ENCODE results near the gene NDUFS6. TPM values are rescaled to one million over a fixed set of nuclear protein-coding genes. Genes with fewer than 3 reads are reported as not detected.

NDUFS6 gene
- total and polyA plus RNA-seq, 2 of the 4 experiments (the other 2 are of a cell fraction) = 10.4 to 69.0 TPM

- ChIA-PET CTCF (interaction anchor here (1.0 kb wide), 1 partner anchor 8 kb away, joined by 3 read pairs; no protein-coding TSS in a partner anchor), POLR2A (ENCODE audit: unreplicated experiment) (no interaction called here)
- H3K9me3 ChIP-seq (ENCODE audit: control insufficient read depth, insufficient read depth, low read length) = peaks cover 2% of the 10 kb centered on the region; the same call in 1 of the 2 replicates
- H3K79me1 ChIP-seq (ENCODE audit: low read depth in 1 of 2, low read length in 2 of 2) = no peaks in the 10 kb centered on the region
- no peaks in the 10 kb centered on the region for H3K36me3 ChIP-seq (ENCODE audit: control insufficient read depth, insufficient read depth, low read length)
- H3K18ac ChIP-seq (ENCODE audit: low read depth, low read length) = no peak overlapping the region
- peaks cover 3% of the 10 kb centered on the region; the same call in 1 of the 2 replicates for H3K4me1 ChIP-seq (ENCODE audit: control insufficient read depth, insufficient read depth, low read length)
- no peak overlapping the region for H3K9ac ChIP-seq (ENCODE audit: low read depth, low read length)
- no peak overlapping the region for H2AFZ ChIP-seq (replicated peaks; ENCODE audit: low read length, poor library complexity)
- TF ChIP-seq CEBPB (IDR thresholded peaks at IDR 0.05; ENCODE audit: low read depth, low read length) (no peak), BHLHE40 (IDR thresholded peaks at IDR 0.05; ENCODE audit: low read depth, low read length) (no peak), CTCF (conservative IDR thresholded peaks at IDR 0.05; ENCODE audit: low read depth, low read length) (no peak), USF2 (IDR thresholded peaks at IDR 0.05; ENCODE audit: low read depth, low read length) (no peak)
- dilution Hi-C loops (cut with HindIII; ENCODE audit: low sequenced_read_pairs, unreplicated experiment) = no loop called here
- no peak overlapping the region for H3K4me3 ChIP-seq (ENCODE audit: insufficient read depth, low read depth, low read length)
- H4K20me1 ChIP-seq (ENCODE audit: insufficient read depth, low read length) = no peaks in the 10 kb centered on the region
- H2AK5ac ChIP-seq (ENCODE audit: low read depth, low read length) = no peak overlapping the region
- H3K27me3 ChIP-seq (ENCODE audit: control insufficient read depth, insufficient read depth, low read length) = peaks cover 7% of the 10 kb centered on the region; the same call in 1 of the 2 replicates
- H3K9me1 ChIP-seq (ENCODE audit: insufficient read depth, low read length) = no peaks in the 10 kb centered on the region
- no peak overlapping the region for H3K56ac ChIP-seq (ENCODE audit: extremely low read depth, insufficient read depth, low read length)
- DNase-seq (no peak), ATAC-seq (ENCODE audit: low read depth) (no peak)
- no peak overlapping the region for H3K23ac ChIP-seq (ENCODE audit: low read depth, low read length)
- in situ Hi-C loops (cut with MboI; ENCODE audit: low sequenced_read_pairs) = no loop called here
- intact Hi-C loops (cut with micrococcal nuclease) = loop anchor here (5.0 kb wide), 1 partner anchor 1840 kb away; no protein-coding TSS in a partner anchor
- no peak overlapping the region for H4K5ac ChIP-seq (ENCODE audit: low read depth, low read length)
- WGBS, 2 experiments (ENCODE audit: extremely low coverage in 2 of 2, insufficient read length in 1 of 2) = 78% methylated on average over 8 of the region's 25 CpGs; no CpG with 5 or more reads in 1 of the 2 experiments
- H2BK15ac ChIP-seq (ENCODE audit: low read depth, low read length) = no peak overlapping the region
- H3K27ac ChIP-seq (ENCODE audit: insufficient read depth, low read length) = no peak overlapping the region
- H2BK5ac ChIP-seq (ENCODE audit: low read depth, low read length, poor library complexity, severe bottlenecking) = no peak overlapping the region
- H2AK9ac ChIP-seq (replicated peaks; ENCODE audit: low read depth, low read length, poor library complexity) = no peak overlapping the region
- no peak overlapping the region for H4K91ac ChIP-seq (ENCODE audit: insufficient read depth, low read depth, low read length)
- no peak overlapping the region for H4K8ac ChIP-seq (ENCODE audit: low read depth in 2 of 2, low read length in 2 of 2)
- no peak overlapping the region for H3K4ac ChIP-seq (ENCODE audit: low read depth, low read length)
- no TSS peak for BruUV-seq (replicated peaks)
- H2BK120ac ChIP-seq (ENCODE audit: low read depth, low read length) = no peak overlapping the region
- no peak overlapping the region for H3K4me2 ChIP-seq (ENCODE audit: low read depth, low read length)
- no peak overlapping the region for H2BK20ac ChIP-seq (ENCODE audit: low read depth, low read length)
- H3K14ac ChIP-seq (replicated peaks; ENCODE audit: low read depth, low read length) = no peak overlapping the region
Observed at GRCh38 chr5:1762121-1762882, 38.9 kb upstream of the NDUFS6 start.

All from IMR-90 (cell line).